IMR-90 (cell line): ENCODE results near the gene ACER1.

Experiments
- CEBPB ChIP-seq: IDR thresholded peaks from 2 replicates; pipeline ENCODE4 v1.6.1; 2012; ENCODE audit warnings: low read depth, low read length, improper control_type of control experiment
- CHD1 ChIP-seq: IDR thresholded peaks from 2 replicates; pipeline ENCODE4 v1.6.1; 2012; ENCODE audit warnings: low read depth, low read length, improper control_type of control experiment
- MAZ ChIP-seq: IDR thresholded peaks from 2 replicates; pipeline ENCODE4 v1.6.1; 2012; ENCODE audit warnings: low read depth, mild to moderate bottlenecking, low read length, improper control_type of control experiment, moderate library complexity, borderline replicate concordance
- RCOR1 ChIP-seq: IDR thresholded peaks from 2 replicates; pipeline ENCODE4 v1.6.1; 2012; ENCODE audit warnings: mild to moderate bottlenecking, low read length, improper control_type of control experiment; ENCODE audit not compliant: insufficient replicate concordance
- RFX5 ChIP-seq: IDR thresholded peaks from 2 replicates; pipeline ENCODE4 v1.8.0; 2012; ENCODE audit warnings: low read depth, mild to moderate bottlenecking, low read length, moderate library complexity
- USF2 ChIP-seq: fragments of 150-350 bp; IDR thresholded peaks from 2 replicates; pipeline ENCODE4 v1.6.1; 2017; ENCODE audit warnings: mild to moderate bottlenecking, antibody characterized with exemption, low read length, low read depth
- TF ChIP-seq, protein P1 (sequence below): conservative IDR thresholded peaks from 2 replicates; pipeline ENCODE4 v1.5.1; 2012; ENCODE audit warnings: mild to moderate bottlenecking, low read depth, low read length, improper control_type of control experiment

GRCh38 chr19:6297202-6297601, 36.2 kb downstream of the ACER1 start:
- TF ChIP-seq, protein P1, sequence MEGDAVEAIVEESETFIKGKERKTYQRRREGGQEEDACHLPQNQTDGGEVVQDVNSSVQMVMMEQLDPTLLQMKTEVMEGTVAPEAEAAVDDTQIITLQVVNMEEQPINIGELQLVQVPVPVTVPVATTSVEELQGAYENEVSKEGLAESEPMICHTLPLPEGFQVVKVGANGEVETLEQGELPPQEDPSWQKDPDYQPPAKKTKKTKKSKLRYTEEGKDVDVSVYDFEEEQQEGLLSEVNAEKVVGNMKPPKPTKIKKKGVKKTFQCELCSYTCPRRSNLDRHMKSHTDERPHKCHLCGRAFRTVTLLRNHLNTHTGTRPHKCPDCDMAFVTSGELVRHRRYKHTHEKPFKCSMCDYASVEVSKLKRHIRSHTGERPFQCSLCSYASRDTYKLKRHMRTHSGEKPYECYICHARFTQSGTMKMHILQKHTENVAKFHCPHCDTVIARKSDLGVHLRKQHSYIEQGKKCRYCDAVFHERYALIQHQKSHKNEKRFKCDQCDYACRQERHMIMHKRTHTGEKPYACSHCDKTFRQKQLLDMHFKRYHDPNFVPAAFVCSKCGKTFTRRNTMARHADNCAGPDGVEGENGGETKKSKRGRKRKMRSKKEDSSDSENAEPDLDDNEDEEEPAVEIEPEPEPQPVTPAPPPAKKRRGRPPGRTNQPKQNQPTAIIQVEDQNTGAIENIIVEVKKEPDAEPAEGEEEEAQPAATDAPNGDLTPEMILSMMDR = no peak
- no peak for TF ChIP-seq RCOR1
- TF ChIP-seq CEBPB = no peak
- no peak for TF ChIP-seq RFX5
- TF ChIP-seq CHD1 = no peak
- TF ChIP-seq USF2 = no peak
- no peak for TF ChIP-seq MAZ
